H9 (cell line): ENCODE results near the gene EQTN. TPM values are rescaled to one million over a fixed set of nuclear protein-coding genes. Genes with fewer than 3 reads are reported as not detected.
A peak's percentile ranks its signal among the peaks of the same experiment; 100 is the strongest.

Experiments used
- DNase-seq: peaks from one replicate; pipeline ENCODE4 v3.0.0-alpha.2; 2017
- H2AFZ ChIP-seq: one replicate; pipeline ENCODE4 v1.6.1; 2013; ENCODE audit warnings: mild to moderate bottlenecking, low read length, control low read depth, moderate library complexity
- H2AK5ac ChIP-seq: 2 replicates; pipeline ENCODE4 v1.6.1; 2013; ENCODE audit warnings: low read length, control low read depth, mixed read lengths; ENCODE audit not compliant: insufficient read length
- H2BK120ac ChIP-seq: one replicate; pipeline ENCODE4 v1.6.1; 2013; ENCODE audit warnings: low read depth, mild to moderate bottlenecking, low read length, control low read depth, inconsistent platforms; ENCODE audit not compliant: poor library complexity, severe bottlenecking
- H2BK12ac ChIP-seq: 2 replicates; pipeline ENCODE4 v1.6.1; 2013; ENCODE audit warnings: low read length, control low read depth, mixed read lengths, low read depth; ENCODE audit not compliant: insufficient read length
- H2BK15ac ChIP-seq: 2 replicates; pipeline ENCODE4 v1.6.1; 2013; ENCODE audit warnings: low read depth, low read length, control low read depth
- H2BK20ac ChIP-seq: one replicate; pipeline ENCODE4 v1.6.1; 2013; ENCODE audit warnings: low read depth, mild to moderate bottlenecking, low read length, control low read depth, inconsistent platforms; ENCODE audit not compliant: poor library complexity, severe bottlenecking
- H2BK5ac ChIP-seq: 2 replicates; pipeline ENCODE4 v1.6.1; 2013; ENCODE audit warnings: low read length, control low read depth, mixed read lengths; ENCODE audit not compliant: insufficient read length
- H3K14ac ChIP-seq: 2 replicates; pipeline ENCODE4 v1.6.1; 2013; ENCODE audit warnings: low read length, control low read depth; ENCODE audit not compliant: insufficient read depth
- H3K18ac ChIP-seq: 2 replicates; pipeline ENCODE4 v1.6.1; 2013; ENCODE audit warnings: low read depth, mild to moderate bottlenecking, mixed read lengths, low read length, control low read depth; ENCODE audit not compliant: insufficient read length
- H3K23ac ChIP-seq: 2 replicates; pipeline ENCODE4 v1.6.1; 2013; ENCODE audit warnings: low read length, control low read depth, mixed read lengths, low read depth; ENCODE audit not compliant: insufficient read length
- H3K23me2 ChIP-seq: 2 replicates; pipeline ENCODE4 v1.6.1; 2013; ENCODE audit warnings: low read depth, mild to moderate bottlenecking, mixed read lengths, low read length, control low read depth; ENCODE audit not compliant: insufficient read length, poor library complexity, severe bottlenecking
- H3K27ac ChIP-seq: 2 replicates; pipeline ENCODE4 v1.5.1; 2013; ENCODE audit warnings: low read length, control low read depth, mixed read lengths, low read depth; ENCODE audit not compliant: insufficient read length
- H3K27me3 ChIP-seq: 2 replicates; pipeline ENCODE4 v1.6.1; 2013; ENCODE audit warnings: low read length, control low read depth, inconsistent platforms; ENCODE audit not compliant: insufficient read depth
- H3K4ac ChIP-seq: 2 replicates; pipeline ENCODE4 v1.6.1; 2013; ENCODE audit warnings: low read depth, mild to moderate bottlenecking, control low read depth, inconsistent platforms, low read length, moderate library complexity
- H3K4me1 ChIP-seq: 2 replicates; pipeline ENCODE4 v1.6.1; 2013; ENCODE audit warnings: low read length, control low read depth, inconsistent platforms; ENCODE audit not compliant: insufficient read depth
- H3K4me2 ChIP-seq: 2 replicates; pipeline ENCODE4 v1.6.1; 2013; ENCODE audit warnings: low read length, control low read depth, mixed read lengths; ENCODE audit not compliant: insufficient read length, insufficient read depth
- H3K56ac ChIP-seq: 2 replicates; pipeline ENCODE4 v1.6.1; 2013; ENCODE audit warnings: low read depth, mild to moderate bottlenecking, mixed read lengths, low read length, control low read depth; ENCODE audit not compliant: insufficient read length
- H3K79me1 ChIP-seq: 2 replicates; pipeline ENCODE4 v1.6.1; 2013; ENCODE audit warnings: low read depth, mild to moderate bottlenecking, moderate library complexity, low read length, control low read depth, inconsistent platforms; ENCODE audit not compliant: insufficient read depth, poor library complexity, severe bottlenecking
- H3K79me2 ChIP-seq: 2 replicates; pipeline ENCODE4 v1.6.1; 2013; ENCODE audit warnings: low read length, control low read depth, inconsistent platforms; ENCODE audit not compliant: insufficient read depth
- H3K9ac ChIP-seq: 2 replicates; pipeline ENCODE4 v1.6.1; 2013; ENCODE audit warnings: low read length, control low read depth, mixed read lengths; ENCODE audit not compliant: insufficient read length; ENCODE audit errors: extremely low read depth
- H3K9me3 ChIP-seq: one replicate; pipeline ENCODE4 v1.6.1; 2013; ENCODE audit warnings: low read depth, low read length, inconsistent platforms; ENCODE audit not compliant: control insufficient read depth
- H3T11ph ChIP-seq: one replicate; pipeline ENCODE4 v1.6.1; 2013; ENCODE audit warnings: mild to moderate bottlenecking, low read length, control low read depth, inconsistent platforms
- H4K20me1 ChIP-seq: one replicate; pipeline ENCODE4 v1.6.1; 2013; ENCODE audit not compliant: control insufficient read depth, insufficient read length, insufficient read depth
- H4K5ac ChIP-seq: 2 replicates; pipeline ENCODE4 v1.6.1; 2013; ENCODE audit warnings: low read depth, mild to moderate bottlenecking, mixed read lengths, low read length, control low read depth; ENCODE audit not compliant: insufficient read length
- H4K8ac ChIP-seq: replicated peaks from 2 replicates; pipeline ENCODE4 v1.6.1; 2013; ENCODE audit warnings: low read length, control low read depth, mixed read lengths, low read depth; ENCODE audit not compliant: insufficient read length
- H4K91ac ChIP-seq: 2 replicates; pipeline ENCODE4 v1.6.1; 2013; ENCODE audit warnings: low read depth, mild to moderate bottlenecking, moderate library complexity, mixed read lengths, low read length, control low read depth; ENCODE audit not compliant: insufficient read length
- H3K27ac Mint-ChIP-seq, 3 experiments: 2 replicates in 2 of 3; 3 replicates in 1 of 3; pipeline ENCODE4 v1.8.0; 2020 to 2021; ENCODE audit warnings: mixed read lengths in 3 of 3, mild to moderate bottlenecking in 1 of 3, moderate library complexity in 1 of 3
- H3K27me3 Mint-ChIP-seq: 2 replicates; pipeline ENCODE4 v1.8.0; 2021; ENCODE audit warnings: low read depth, mild to moderate bottlenecking, moderate library complexity, mixed read lengths
- H3K36me3 Mint-ChIP-seq, 3 experiments: 2 replicates in 2 of 3; 3 replicates in 1 of 3; pipeline ENCODE4 v1.8.0; 2020 to 2021; ENCODE audit warnings: low read depth in 3 of 3, mixed read lengths in 3 of 3; ENCODE audit not compliant: insufficient read depth in 1 of 3
- H3K4me1 Mint-ChIP-seq, 2 experiments: 2 replicates each; pipeline ENCODE4 v1.8.0; 2020; ENCODE audit warnings: mixed read lengths in 2 of 2
- H3K4me3 Mint-ChIP-seq, 2 experiments: 2 replicates in 1 of 2; 3 replicates in 1 of 2; pipeline ENCODE4 v1.8.0; 2020 to 2021; ENCODE audit warnings: mild to moderate bottlenecking in 2 of 2, mixed read lengths in 2 of 2, moderate library complexity in 1 of 2
- H3K9me3 Mint-ChIP-seq, 2 experiments: 2 replicates in 1 of 2; 3 replicates in 1 of 2; pipeline ENCODE4 v1.8.0; 2020; ENCODE audit warnings: mild to moderate bottlenecking in 2 of 2, mixed read lengths in 2 of 2, moderate library complexity in 1 of 2
- CTCF ChIP-seq: fragments of 200-600 bp; sonication (generic); conservative IDR thresholded peaks from 3 replicates; pipeline ENCODE4 v1.8.0; 2021; ENCODE audit warnings: antibody characterized with exemption, mild to moderate bottlenecking
- WGBS: extraction: QIAGEN DNeasy Blood & Tissue Kit; methylation state at CpG from one replicate; pipeline ENCODE4 v1.1.7; 2013; ENCODE audit warnings: missing lambda C conversion rate, low lambda C conversion rate, mixed read lengths; ENCODE audit not compliant: insufficient read length; ENCODE audit errors: extremely low coverage; 5-methylcytosine and 5-hydroxymethylcytosine counted together
- total RNA-seq: library from RNA; stranded (reverse); gene quantifications from 2 replicates; pipeline ENCODE4 v1.2.1, GENCODE V29; 2021

EQTN gene
- total RNA-seq, 1 experiment from 2014 or later: not detected

GRCh38 chr9:27331393-27331792 lies 34.4 kb upstream of the EQTN start:
- no CpG with 5 or more reads among the region's 4 CpGs for WGBS
- H3K4me2 ChIP-seq: no peak overlapping the region
- H3K4me3 Mint-ChIP-seq: no peak overlapping the region
- no peaks in the 10 kb centered on the region; a peak in 1 of 5 replicates for H3K9me3 Mint-ChIP-seq
- H3K56ac ChIP-seq: no peak overlapping the region
- H3T11ph ChIP-seq: no peak overlapping the region
- H3K23me2 ChIP-seq: no peaks in the 10 kb centered on the region
- no peak overlapping the region for H3K4ac ChIP-seq
- no peaks in the 10 kb centered on the region for H3K79me2 ChIP-seq
- no peaks in the 10 kb centered on the region for H3K79me1 ChIP-seq
- H2AK5ac ChIP-seq: no peak overlapping the region
- no peak overlapping the region; the same call in 1 of the 2 replicates for H3K14ac ChIP-seq
- H2BK20ac ChIP-seq: no peak overlapping the region
- no peak for TF ChIP-seq CTCF
- no peak overlapping the region for H3K27ac ChIP-seq
- DNase-seq: no peak
- no peak overlapping the region for H3K9ac ChIP-seq
- no peak overlapping the region for H3K18ac ChIP-seq
- H2AFZ ChIP-seq: no peak overlapping the region
- H3K23ac ChIP-seq: no peak overlapping the region
- no peak overlapping the region for H2BK120ac ChIP-seq
- H3K4me1 Mint-ChIP-seq: peaks cover 16 to 30% of the 10 kb centered on the region in 2 experiments
- H3K27ac Mint-ChIP-seq: 0 out of 7 replicates have a peak overlapping the region, but pooled peaks of 1 of the 3 experiments have one; percentile 13
- no peaks in the 10 kb centered on the region for H4K20me1 ChIP-seq
- no peak overlapping the region for H2BK15ac ChIP-seq
- peaks cover 11% of the 10 kb centered on the region; the same call in 1 of the 2 replicates for H3K4me1 ChIP-seq
- no peak overlapping the region for H2BK5ac ChIP-seq
- no peak overlapping the region for H2BK12ac ChIP-seq
- H3K36me3 Mint-ChIP-seq: peaks cover 1 to 13% (median 2%) of the 10 kb centered on the region in 3 experiments; a peak in 1 of 7 replicates
- H3K27me3 ChIP-seq: no peaks in the 10 kb centered on the region
- no peaks in the 10 kb centered on the region for H3K27me3 Mint-ChIP-seq
- H4K5ac ChIP-seq: no peak overlapping the region
- no peak overlapping the region for H4K8ac ChIP-seq
- no peaks in the 10 kb centered on the region for H3K9me3 ChIP-seq
- H4K91ac ChIP-seq: no peak overlapping the region
